Measurements from ENCODE around the gene PRICKLE3. TPM values are rescaled to one million over a fixed set of nuclear protein-coding genes. Genes with fewer than 3 reads are reported as not detected.
"Not testable (repeated sequence)": the region's sequence is repeated elsewhere in the genome, so short reads cannot be mapped to it uniquely, and the experiment has no call there.

Gene PRICKLE3
- total RNA-seq, 1 donor from 2014 or later: 10.3 TPM

- no peak for DNase-seq (ENCODE audit: low spot score)
- intact Hi-C loops (cut with DNase I): no loop called here
Measured at GRCh38 chrX:49187526-49187925, 1.4 kb upstream of the PRICKLE3 start.

- DNase-seq (ENCODE audit: low spot score): no peak
- intact Hi-C loops (cut with DNase I): no loop called here
Measured at GRCh38 chrX:49187028-49187394, 838 bp upstream of the PRICKLE3 start.

DNA sequence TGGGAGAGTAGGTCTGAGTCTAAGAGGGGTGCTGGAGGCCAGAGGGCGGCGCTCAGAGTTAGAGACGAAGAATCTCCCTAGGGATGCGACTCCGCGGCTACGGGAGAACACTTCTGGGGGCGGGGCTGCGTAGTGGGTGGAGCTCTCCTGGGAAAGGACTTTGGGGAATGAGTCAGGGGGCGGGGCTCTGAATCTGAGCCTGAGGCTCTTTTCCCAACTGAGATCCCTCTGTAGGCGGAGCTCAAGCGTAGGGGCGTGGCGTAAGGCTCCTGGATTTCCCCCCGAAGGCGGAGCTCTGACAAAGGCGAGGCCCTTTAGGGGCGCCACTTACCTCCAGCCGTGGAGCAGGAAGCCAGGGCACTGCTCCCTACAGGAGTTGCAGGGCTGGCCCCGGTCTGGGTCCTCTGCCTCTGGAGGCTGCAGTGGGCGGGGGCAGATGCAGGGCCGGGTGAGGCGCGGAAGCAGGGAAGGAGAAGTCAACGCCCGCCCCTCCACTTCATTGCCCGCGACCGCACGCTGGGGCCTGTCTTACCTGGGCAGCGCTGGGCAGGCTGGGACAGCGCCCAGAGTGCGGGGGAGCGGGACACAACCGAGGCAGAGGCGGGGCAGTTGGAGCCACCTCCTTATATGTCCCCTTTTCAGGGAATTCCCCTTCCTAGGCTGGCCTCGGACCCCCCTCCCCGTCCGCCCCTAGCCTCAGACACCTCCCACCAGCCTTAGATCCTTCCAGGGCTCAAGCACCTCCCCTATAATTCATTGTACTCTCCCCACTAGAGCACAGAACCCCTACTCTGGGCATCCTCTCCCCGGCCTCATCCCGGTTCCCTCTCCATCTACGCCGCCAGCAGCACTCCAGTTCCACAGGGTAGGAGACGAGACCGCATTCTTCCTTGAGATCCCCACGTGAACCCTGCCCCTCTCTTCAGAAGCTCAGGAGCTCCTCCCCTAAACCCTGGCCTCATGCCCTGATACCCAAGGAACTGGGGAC, 1.6 kb downstream of the PRICKLE3 start:
- DNase-seq (ENCODE audit: low spot score): peak; percentile 92
- intact Hi-C loops (cut with DNase I): loop anchor here (2.0 kb wide), 1 partner anchor 20 kb away; no protein-coding TSS in a partner anchor

GRCh38 chrX:49183701-49184281, 2.4 kb downstream of the PRICKLE3 start:
- intact Hi-C loops (cut with DNase I): loop anchor here (2.0 kb wide), 1 partner anchor 19 kb away; no protein-coding TSS in a partner anchor
- no peak for DNase-seq (ENCODE audit: low spot score)

GRCh38 chrX:49179358-49179757, 6.8 kb downstream of the PRICKLE3 start:
- DNase-seq (ENCODE audit: low spot score): no peak
- intact Hi-C loops (cut with DNase I): no loop called here

- intact Hi-C loops (cut with DNase I): no loop called here
- DNase-seq (ENCODE audit: low spot score): no peak
Measured at GRCh38 chrX:49178537-49178936, 7.6 kb downstream of the PRICKLE3 start.

GRCh38 chrX:49177873-49178480, 8.2 kb downstream of the PRICKLE3 start:
- intact Hi-C loops (cut with DNase I): no loop called here
- DNase-seq (ENCODE audit: low spot score): no peak

DNA sequence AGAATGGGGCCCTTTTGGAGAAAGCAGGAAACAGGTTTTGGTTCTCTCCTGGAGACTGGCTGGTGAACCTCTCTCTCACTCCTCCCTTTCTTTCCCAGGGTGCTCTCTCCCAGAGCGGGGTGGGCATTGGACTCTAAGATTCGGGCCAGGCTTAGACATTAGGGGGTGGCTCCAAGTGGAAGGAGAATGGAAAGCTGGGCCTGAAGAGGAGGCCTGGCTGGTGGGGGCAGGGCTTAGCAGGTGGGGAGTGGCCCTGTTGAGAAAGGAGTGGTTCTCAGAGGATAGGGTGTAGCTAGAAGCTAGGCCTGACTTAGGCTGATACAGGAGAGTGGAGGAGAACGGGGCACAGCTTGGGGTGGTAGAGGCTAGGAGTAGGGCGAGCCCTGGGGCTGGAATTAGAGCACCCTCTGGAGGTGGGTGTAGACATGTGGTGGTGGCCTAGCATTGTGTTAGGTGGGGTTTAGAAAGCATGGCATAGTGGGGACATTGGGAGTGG, 8.8 kb downstream of the PRICKLE3 start:
- intact Hi-C loops (cut with DNase I): no loop called here
- no peak for DNase-seq (ENCODE audit: low spot score)

GRCh38 chrX:49176421-49177326, 9.5 kb downstream of the PRICKLE3 start:
- intact Hi-C loops (cut with DNase I): no loop called here
- no peak for DNase-seq (ENCODE audit: low spot score)

GRCh38 chrX:49175435-49176274, 10.5 kb downstream of the PRICKLE3 start:
- DNase-seq (ENCODE audit: low spot score): no peak
- intact Hi-C loops (cut with DNase I): no loop called here

DNA sequence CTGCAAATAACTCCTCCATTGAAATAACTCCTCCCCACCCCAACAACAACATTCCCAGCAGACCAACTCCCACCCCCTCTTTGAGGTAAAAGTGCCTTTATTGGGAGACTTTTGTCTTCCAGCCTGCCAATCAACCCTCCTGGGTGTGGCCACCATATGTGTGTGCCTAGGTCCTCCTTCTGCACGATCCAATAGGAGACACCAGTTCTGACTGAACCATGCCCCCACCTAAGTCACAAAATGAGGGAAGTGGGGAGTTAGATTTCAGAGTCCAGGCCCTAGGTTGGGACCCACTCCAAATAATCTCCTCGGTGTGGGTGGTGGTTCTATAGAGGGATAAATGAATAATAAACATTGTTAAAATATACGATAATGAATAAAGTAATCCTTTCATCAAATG, 11.4 kb downstream of the PRICKLE3 start:
- no peak for DNase-seq (ENCODE audit: low spot score)
- intact Hi-C loops (cut with DNase I): no loop called here

GRCh38 chrX:49173544-49173943, 12.6 kb downstream of the PRICKLE3 start:
- DNase-seq (ENCODE audit: low spot score); intact Hi-C loops (cut with DNase I): not testable (repeated sequence)

DNA sequence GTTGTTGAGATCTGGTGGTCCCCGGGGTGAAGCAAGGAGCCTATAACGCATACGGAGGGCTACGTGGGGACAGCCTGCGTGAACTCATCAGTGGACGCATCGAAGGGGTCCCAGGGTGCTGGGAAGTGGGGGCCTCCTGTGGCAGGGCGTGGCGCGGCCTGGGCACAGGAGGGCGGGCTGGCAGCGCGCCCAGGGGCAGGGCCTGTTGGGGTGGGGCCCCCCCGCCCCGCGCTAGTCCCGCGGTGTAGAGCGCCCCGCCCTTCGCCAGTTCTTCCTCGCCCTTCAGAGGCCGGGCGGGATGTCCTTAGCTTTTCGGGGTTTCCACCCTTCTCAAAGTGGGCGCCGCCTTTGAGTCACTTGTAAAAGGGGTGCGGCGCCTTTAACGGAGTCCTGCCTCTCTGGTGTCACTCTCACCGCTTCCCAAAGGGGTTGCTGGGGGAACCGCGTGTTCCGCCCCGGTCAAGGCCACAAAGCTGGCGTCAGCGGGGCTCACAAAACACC, 13.8 kb downstream of the PRICKLE3 start:
- intact Hi-C loops (cut with DNase I): no loop called here
- DNase-seq (ENCODE audit: low spot score): peak; percentile 91

DNA sequence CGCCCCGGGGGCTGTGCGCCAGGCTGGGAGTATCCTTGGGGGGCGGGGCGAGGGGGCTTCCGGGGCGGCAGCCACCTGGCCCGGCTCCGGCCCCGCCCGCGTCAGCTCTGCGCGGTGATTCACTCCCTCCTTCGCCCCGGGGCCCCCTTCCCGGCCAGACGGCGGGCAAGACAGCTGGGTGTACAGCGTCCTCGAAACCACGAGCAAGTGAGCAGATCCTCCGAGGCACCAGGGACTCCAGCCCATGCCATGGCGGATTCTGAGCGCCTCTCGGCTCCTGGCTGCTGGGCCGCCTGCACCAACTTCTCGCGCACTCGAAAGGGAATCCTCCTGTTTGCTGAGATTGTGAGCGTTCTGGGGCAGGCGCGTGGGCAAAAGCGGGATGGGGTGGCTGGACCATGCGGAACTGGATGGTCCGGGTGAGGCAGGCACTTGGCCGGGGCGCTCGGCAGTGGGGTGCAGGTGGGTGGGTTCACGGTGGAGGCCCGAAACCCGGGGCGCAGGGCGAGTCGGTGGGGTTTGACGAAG, 14.4 kb downstream of the PRICKLE3 start, which contains the start of gene PLP2:
PLP2 (plus strand) TSS at position 147 of the 528 bp plus-strand sequence; CDS start at position 250, 103 bp downstream.
- intact Hi-C loops (cut with DNase I): no loop called here
- DNase-seq (ENCODE audit: low spot score): no peak

DNA sequence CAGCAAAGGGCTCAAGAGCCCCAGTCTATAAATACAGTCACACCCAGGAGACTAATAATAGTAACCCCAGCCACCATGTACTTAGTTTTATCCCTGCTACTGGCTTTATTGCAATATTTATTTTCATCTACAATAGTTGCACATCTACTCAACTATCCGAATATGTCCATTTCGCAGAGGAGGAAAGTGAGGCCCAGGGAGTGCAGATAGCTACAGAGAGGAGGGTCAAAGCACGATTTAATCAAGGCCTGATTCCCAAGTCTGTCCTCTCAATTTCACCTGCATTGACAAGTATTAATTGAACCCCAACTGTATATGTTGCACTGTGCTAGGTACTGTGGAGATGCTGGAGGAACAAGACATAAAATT, 18.4 kb downstream of the PRICKLE3 start:
- intact Hi-C loops (cut with DNase I): no loop called here
- DNase-seq (ENCODE audit: low spot score): no peak

DNA sequence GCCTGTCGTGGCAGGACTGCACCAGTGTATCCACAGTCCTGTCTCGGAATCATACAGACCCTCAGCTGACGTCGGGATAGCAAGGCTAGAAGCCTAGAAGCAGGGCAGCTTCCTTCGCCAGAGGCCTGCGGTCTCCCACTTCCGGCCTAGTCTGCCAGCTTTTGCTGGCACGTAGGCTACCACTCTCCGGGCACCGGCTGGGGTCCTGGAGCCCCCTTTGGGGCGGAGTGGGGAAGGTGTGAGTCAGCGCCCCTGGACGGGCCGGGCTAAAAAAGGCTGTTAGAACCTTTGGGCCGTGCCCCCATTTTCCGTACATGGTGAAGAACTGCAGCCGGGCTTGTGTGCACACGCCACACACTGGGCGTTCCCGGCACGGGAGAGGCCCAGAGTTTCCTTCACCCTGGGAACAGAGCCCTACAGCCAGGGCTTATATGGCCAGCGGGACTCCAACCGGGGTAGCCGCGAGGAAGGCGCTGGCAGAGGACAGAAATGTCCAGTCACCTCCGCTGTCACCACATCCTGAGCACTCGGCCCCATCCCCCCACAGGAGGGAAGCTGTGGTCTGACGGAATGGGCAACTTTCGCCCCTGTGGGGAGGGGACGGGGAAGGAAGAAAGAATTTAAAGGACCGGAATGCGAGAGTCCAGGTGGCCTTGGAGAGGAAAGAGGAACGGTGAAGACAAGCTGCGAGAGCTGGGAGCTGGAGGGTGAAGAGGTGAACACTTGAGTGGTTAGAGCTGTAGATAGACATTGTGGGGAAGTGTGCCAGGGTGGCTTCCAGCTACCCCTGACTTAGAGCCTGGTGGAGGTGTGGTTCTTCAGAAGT, 19.0 kb downstream of the PRICKLE3 start:
- intact Hi-C loops (cut with DNase I): no loop called here
- peak; percentile 92 for DNase-seq (ENCODE audit: low spot score)
